CD4-positive, alpha-beta T cell (primary cell): ENCODE results near the gene AQP6. TPM values are rescaled to one million over a fixed set of nuclear protein-coding genes. Genes with fewer than 3 reads are reported as not detected.

ENCODE experiments used
- ATAC-seq: fragments of 200-7000 bp; cut with Tn5 transposase; one replicate; pipeline ENCODE4 v1.10.0; 2022; ENCODE audit warnings: mild to moderate bottlenecking; ENCODE audit not compliant: poor library complexity
- CTCF ChIA-PET: fragments of 350-600 bp; sonication (Branson Sonifier 250); formaldehyde crosslinking; loops from one replicate; lab custom pipeline; 2021; ENCODE audit warnings: antibody characterized with exemption, inconsistent platforms; lab: Charles Lee
- POLR2A ChIA-PET: fragments of 350-600 bp; sonication (Branson Sonifier 250); formaldehyde crosslinking; loops from one replicate; lab custom pipeline; 2021; ENCODE audit warnings: antibody characterized with exemption, inconsistent platforms; lab: Charles Lee
- DNase-seq, 14 experiments: peaks; one replicate each; pipeline ENCODE4 v3.0.0-alpha.2; 2013 to 2020; ENCODE audit warnings: mixed read lengths in 2 of 14
- H3K27ac ChIP-seq, 2 donors: one replicate each; pipeline versions ENCODE4 v1.5.1 to v1.7.0; 2013; ENCODE audit warnings: low read length in 2 of 2, low read depth in 1 of 2, mild to moderate bottlenecking in 1 of 2
- H3K27me3 ChIP-seq, 2 experiments: 1 replicate in 1 of 2; 2 replicates in 1 of 2; pipeline versions ENCODE4 v1.6.1 to v1.7.0; 2013; ENCODE audit warnings: low read length in 2 of 2, control low read depth in 1 of 2, mild to moderate bottlenecking in 1 of 2, moderate library complexity in 1 of 2; ENCODE audit not compliant: insufficient read depth in 2 of 2, control insufficient read depth in 1 of 2
- H3K36me3 ChIP-seq: one replicate; pipeline ENCODE4 v1.6.1; 2013; ENCODE audit warnings: low read length, control low read depth; ENCODE audit not compliant: insufficient read depth
- H3K4me1 ChIP-seq: one replicate; pipeline ENCODE4 v1.6.1; 2013; ENCODE audit warnings: low read length, control low read depth; ENCODE audit not compliant: insufficient read depth
- H3K4me3 ChIP-seq: one replicate; pipeline ENCODE4 v1.5.1; 2013; ENCODE audit warnings: mild to moderate bottlenecking, low read length, moderate library complexity
- H3K9me3 ChIP-seq, 2 experiments: 1 replicate in 1 of 2; 2 replicates in 1 of 2; pipeline versions ENCODE4 v1.6.1 to v1.7.0; 2013; ENCODE audit warnings: low read length in 2 of 2, mild to moderate bottlenecking in 2 of 2, control low read depth in 1 of 2, moderate library complexity in 1 of 2; ENCODE audit not compliant: control insufficient read depth in 1 of 2, insufficient read depth in 1 of 2
- H3K27ac Mint-ChIP-seq: one replicate; pipeline ENCODE4 v1.8.0; 2020; ENCODE audit warnings: mixed read lengths
- H3K27me3 Mint-ChIP-seq: one replicate; pipeline ENCODE4 v1.8.0; 2021; ENCODE audit warnings: mixed read lengths
- H3K36me3 Mint-ChIP-seq: one replicate; pipeline ENCODE4 v1.8.0; 2021; ENCODE audit warnings: low read depth, mixed read lengths
- H3K4me1 Mint-ChIP-seq: one replicate; pipeline ENCODE4 v1.8.0; 2021; ENCODE audit warnings: low read depth, mixed read lengths
- H3K4me3 Mint-ChIP-seq: one replicate; pipeline ENCODE4 v1.8.0; 2020; ENCODE audit warnings: mild to moderate bottlenecking, mixed read lengths
- H3K9me3 Mint-ChIP-seq: one replicate; pipeline ENCODE4 v1.8.0; 2020; ENCODE audit warnings: mixed read lengths
- intact Hi-C, 2 experiments: fragments of 100-400 bp; cut with DNase I in 1 of 2; cut with micrococcal nuclease in 1 of 2; formaldehyde crosslinking; loops; one replicate each; pipeline versions ENCODE4 v1.15.1 to v1.9.0; 2023 to 2025; cut with DNase I, micrococcal nuclease
- total RNA-seq, 174 experiments: library from RNA in 2 of 174; stranded (reverse) in 2 of 174; gene quantifications; one replicate each; pipeline ENCODE4 v1.2.3 and lab custom pipeline; 2021 to 2026
- TF ChIP-seq, protein P1 (sequence below): fragments of 200-600 bp; IDR thresholded peaks from one replicate; pipeline ENCODE4 v1.8.0; 2022; ENCODE audit warnings: antibody characterized with exemption, mild to moderate bottlenecking

Gene AQP6
- total RNA-seq, 2 experiments from 2014 or later, result not detected

DNA sequence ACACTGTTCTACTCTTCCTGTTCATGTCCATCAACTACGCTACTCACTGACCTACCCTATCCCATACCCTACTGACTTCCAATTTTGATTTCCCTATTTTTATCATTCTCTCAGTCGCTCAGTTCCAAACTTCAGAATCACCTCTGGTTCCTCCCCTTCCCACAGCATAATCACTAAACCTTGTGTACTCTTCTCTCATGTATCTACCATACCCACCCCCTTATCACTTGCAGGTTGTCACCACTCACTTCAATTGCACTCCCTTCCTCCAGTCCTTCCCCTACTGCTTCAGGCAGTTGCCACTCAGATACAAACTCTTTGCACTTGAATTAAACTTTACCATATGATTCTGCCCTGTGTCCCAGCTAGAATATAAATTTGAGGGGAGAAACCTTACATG is 46.2 kb downstream of the AQP6 start:
- H3K27ac Mint-ChIP-seq, result no peak overlapping the region
- no peaks in the 10 kb centered on the region for H3K36me3 ChIP-seq
- H3K36me3 Mint-ChIP-seq, result peaks cover 10% of the 10 kb centered on the region
- H3K4me3 ChIP-seq, result no peak overlapping the region
- ChIA-PET POLR2A (no interaction called here), CTCF (no interaction called here)
- H3K27me3 Mint-ChIP-seq, result no peaks in the 10 kb centered on the region
- H3K27ac ChIP-seq, result no peak overlapping the region
- H3K4me1 ChIP-seq, result peaks cover 4% of the 10 kb centered on the region
- TF ChIP-seq, protein P1, sequence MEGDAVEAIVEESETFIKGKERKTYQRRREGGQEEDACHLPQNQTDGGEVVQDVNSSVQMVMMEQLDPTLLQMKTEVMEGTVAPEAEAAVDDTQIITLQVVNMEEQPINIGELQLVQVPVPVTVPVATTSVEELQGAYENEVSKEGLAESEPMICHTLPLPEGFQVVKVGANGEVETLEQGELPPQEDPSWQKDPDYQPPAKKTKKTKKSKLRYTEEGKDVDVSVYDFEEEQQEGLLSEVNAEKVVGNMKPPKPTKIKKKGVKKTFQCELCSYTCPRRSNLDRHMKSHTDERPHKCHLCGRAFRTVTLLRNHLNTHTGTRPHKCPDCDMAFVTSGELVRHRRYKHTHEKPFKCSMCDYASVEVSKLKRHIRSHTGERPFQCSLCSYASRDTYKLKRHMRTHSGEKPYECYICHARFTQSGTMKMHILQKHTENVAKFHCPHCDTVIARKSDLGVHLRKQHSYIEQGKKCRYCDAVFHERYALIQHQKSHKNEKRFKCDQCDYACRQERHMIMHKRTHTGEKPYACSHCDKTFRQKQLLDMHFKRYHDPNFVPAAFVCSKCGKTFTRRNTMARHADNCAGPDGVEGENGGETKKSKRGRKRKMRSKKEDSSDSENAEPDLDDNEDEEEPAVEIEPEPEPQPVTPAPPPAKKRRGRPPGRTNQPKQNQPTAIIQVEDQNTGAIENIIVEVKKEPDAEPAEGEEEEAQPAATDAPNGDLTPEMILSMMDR, result no peak
- ATAC-seq, result no peak
- H3K9me3 ChIP-seq, result no peaks in the 10 kb centered on the region
- H3K9me3 Mint-ChIP-seq, result no peaks in the 10 kb centered on the region
- H3K4me1 Mint-ChIP-seq, result peaks cover 2% of the 10 kb centered on the region
- intact Hi-C loops, result no loop called here
- H3K4me3 Mint-ChIP-seq, result no peak overlapping the region
- no peak for DNase-seq
- no peaks in the 10 kb centered on the region for H3K27me3 ChIP-seq

DNA sequence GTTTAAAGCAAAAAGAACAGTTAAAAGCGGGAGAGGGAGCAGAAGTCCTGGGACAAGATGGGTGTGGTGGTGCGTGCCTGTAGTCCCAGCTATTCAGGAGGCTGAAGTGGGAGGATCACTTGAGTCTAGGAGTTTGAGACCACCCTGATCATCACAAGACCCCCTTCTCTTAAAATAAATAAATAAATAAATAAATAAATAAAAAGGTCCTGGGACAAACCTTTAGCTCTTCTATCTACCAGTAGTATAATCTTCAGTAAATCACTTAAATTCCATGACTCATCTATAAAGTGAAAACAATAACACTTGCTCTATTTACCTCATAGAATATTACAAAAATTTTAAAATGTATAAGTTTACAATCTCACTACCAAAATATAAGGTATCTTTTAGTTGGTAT is 46.8 kb downstream of the AQP6 start:
- no peak for DNase-seq
- H3K9me3 Mint-ChIP-seq, result no peaks in the 10 kb centered on the region
- peaks cover 5% of the 10 kb centered on the region for H3K36me3 Mint-ChIP-seq

DNA sequence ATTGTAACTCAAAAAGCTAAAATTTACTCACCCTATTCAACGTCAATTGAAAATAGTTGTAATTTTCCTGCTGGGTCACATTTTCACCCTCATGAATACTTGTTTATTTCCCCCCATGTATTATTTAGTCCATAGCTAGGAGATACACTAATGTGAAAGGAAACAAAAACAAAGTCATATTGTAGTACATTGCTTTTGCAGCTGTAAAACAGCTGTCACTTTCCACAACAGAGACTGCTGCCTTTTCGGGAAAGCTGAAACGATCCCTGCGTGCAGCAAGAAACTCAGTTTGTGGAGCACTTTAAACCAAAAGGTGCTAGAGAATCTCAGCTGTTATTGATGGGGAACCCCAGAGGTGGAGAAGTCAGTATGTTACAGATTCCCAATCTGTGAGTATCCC is 48.3 kb downstream of the AQP6 start:
- Mint-ChIP-seq H3K9me3 (no peaks in the 10 kb centered on the region), H3K4me1 (peaks cover 15% of the 10 kb centered on the region), H3K36me3 (peaks cover 9% of the 10 kb centered on the region), H3K4me3 (no peak overlapping the region), H3K27ac (no peak overlapping the region), H3K27me3 (no peaks in the 10 kb centered on the region)
- ChIA-PET POLR2A (no interaction called here), CTCF (interaction anchor here (1.0 kb wide), 1 partner anchor 54 kb away, joined by 3 read pairs; no protein-coding TSS in a partner anchor)
- intact Hi-C loops, result loop anchor here in 1 of 2 experiments (10.0 kb wide), 2 partner anchors 176 to 264 kb away; partner anchors contain the start of genes BCDIN3D and LIMA1
- no peak for DNase-seq
- Histone ChIP-seq H3K36me3 (no peaks in the 10 kb centered on the region), H3K9me3 (no peaks in the 10 kb centered on the region), H3K4me3 (no peak overlapping the region), H3K27me3 (no peaks in the 10 kb centered on the region), H3K27ac (no peak overlapping the region), H3K4me1 (peaks cover 18% of the 10 kb centered on the region)
- TF ChIP-seq, protein P1, result no peak
- ATAC-seq, result no peak

More for the DNA sequence above, 46.8 kb downstream of the AQP6 start:
- no peak for ATAC-seq
- Mint-ChIP-seq H3K27ac (no peak overlapping the region), H3K4me3 (no peak overlapping the region), H3K27me3 (no peaks in the 10 kb centered on the region), H3K4me1 (peaks cover 5% of the 10 kb centered on the region)
- intact Hi-C loops, result no loop called here
- no peaks in the 10 kb centered on the region for H3K27me3 ChIP-seq
- ChIA-PET POLR2A (no interaction called here), CTCF (no interaction called here)
- no peak overlapping the region for H3K4me3 ChIP-seq
- peaks cover 6% of the 10 kb centered on the region for H3K4me1 ChIP-seq
- no peaks in the 10 kb centered on the region for H3K36me3 ChIP-seq
- H3K27ac ChIP-seq, result no peak overlapping the region
- no peaks in the 10 kb centered on the region for H3K9me3 ChIP-seq
- TF ChIP-seq, protein P1, result no peak
